Measurements from ENCODE around the gene BMI1.

GRCh38 chr10:22320591-22321155, at the start of gene BMI1:
- no peak for TF ChIP-seq ZBTB26 (tag by site-specific recombination; optimal IDR thresholded peaks at IDR 0.05)
- no peak for TF ChIP-seq CTCF (tag by site-specific recombination; IDR thresholded peaks at IDR 0.05)
- TF ChIP-seq ZNF23 (tag by site-specific recombination; IDR thresholded peaks at IDR 0.05; ENCODE audit: borderline replicate concordance), result no peak
- TF ChIP-seq ZNF623 (tag by site-specific recombination; IDR thresholded peaks at IDR 0.05), result no peak
- no peak for TF ChIP-seq AEBP2 (tag by site-specific recombination; IDR thresholded peaks at IDR 0.05; ENCODE audit: borderline replicate concordance)
- TF ChIP-seq ZNF140 (tag by site-specific recombination; IDR thresholded peaks at IDR 0.05), result no peak
- TF ChIP-seq REST (tag by site-specific recombination; IDR thresholded peaks at IDR 0.05), result no peak
- TF ChIP-seq SP2 (tag by site-specific recombination; IDR thresholded peaks at IDR 0.05), result no peak
- TF ChIP-seq ZNF488 (tag by site-specific recombination; IDR thresholded peaks at IDR 0.05), result no peak
- no peak for TF ChIP-seq ZFP3 (tag by site-specific recombination; IDR thresholded peaks at IDR 0.05; ENCODE audit: low read depth)
- TF ChIP-seq ZNF148 (tag by site-specific recombination; IDR thresholded peaks at IDR 0.05; ENCODE audit: borderline replicate concordance), result no peak
- TF ChIP-seq BCL11B (tag by site-specific recombination; IDR thresholded peaks at IDR 0.05; ENCODE audit: low read depth), result no peak
- TF ChIP-seq ZNF324 (tag by site-specific recombination; IDR thresholded peaks at IDR 0.05), result no peak
- TF ChIP-seq ZNF394 (tag by site-specific recombination; IDR thresholded peaks at IDR 0.05; ENCODE audit: borderline replicate concordance), result no peak
